Parathyroid adenoma (tissue), 2 donors: ENCODE measurements around the gene TTC39C.

Source experiments
- H2AFZ ChIP-seq: fragments of 300-600 bp; sonication (generic); one replicate; pipeline ENCODE4 v1.7.0; 2017; ENCODE audit warnings: antibody characterized with exemption, mild to moderate bottlenecking
- H3K27ac ChIP-seq: fragments of 300-600 bp; sonication (generic); one replicate; pipeline ENCODE4 v1.7.0; 2017
- H3K27me3 ChIP-seq: fragments of 300-600 bp; sonication (generic); one replicate; pipeline ENCODE4 v1.7.0; 2017; ENCODE audit warnings: low read length; ENCODE audit not compliant: control insufficient read depth, insufficient read depth
- H3K36me3 ChIP-seq: fragments of 300-600 bp; sonication (generic); one replicate; pipeline ENCODE4 v1.7.0; 2017; ENCODE audit warnings: low read length; ENCODE audit not compliant: control insufficient read depth, insufficient read depth
- H3K4me1 ChIP-seq: fragments of 300-600 bp; sonication (generic); one replicate; pipeline ENCODE4 v1.7.0; 2017; ENCODE audit warnings: control low read depth
- H3K4me2 ChIP-seq: fragments of 300-600 bp; sonication (generic); one replicate; pipeline ENCODE4 v1.7.0; 2017; ENCODE audit warnings: low read length
- H3K4me3 ChIP-seq: fragments of 300-600 bp; sonication (generic); one replicate; pipeline ENCODE4 v1.7.0; 2017; ENCODE audit warnings: low read depth, low read length
- H3K79me2 ChIP-seq: fragments of 300-600 bp; sonication (generic); one replicate; pipeline ENCODE4 v1.7.0; 2017; ENCODE audit warnings: control low read depth
- H3K9ac ChIP-seq: fragments of 300-600 bp; sonication (generic); one replicate; pipeline ENCODE4 v1.7.0; 2017; ENCODE audit warnings: mild to moderate bottlenecking
- H3K9me3 ChIP-seq: fragments of 300-600 bp; sonication (generic); one replicate; pipeline ENCODE4 v1.7.0; 2017; ENCODE audit warnings: low read length; ENCODE audit not compliant: control insufficient read depth
- TF ChIP-seq, protein P1 (sequence below): fragments of 300-600 bp; sonication (generic); IDR thresholded peaks from one replicate; pipeline ENCODE4 v1.7.0; 2017; ENCODE audit warnings: antibody characterized with exemption, mild to moderate bottlenecking
- donor health status: primary hyperparathyroidism.

TTC39C gene

DNA sequence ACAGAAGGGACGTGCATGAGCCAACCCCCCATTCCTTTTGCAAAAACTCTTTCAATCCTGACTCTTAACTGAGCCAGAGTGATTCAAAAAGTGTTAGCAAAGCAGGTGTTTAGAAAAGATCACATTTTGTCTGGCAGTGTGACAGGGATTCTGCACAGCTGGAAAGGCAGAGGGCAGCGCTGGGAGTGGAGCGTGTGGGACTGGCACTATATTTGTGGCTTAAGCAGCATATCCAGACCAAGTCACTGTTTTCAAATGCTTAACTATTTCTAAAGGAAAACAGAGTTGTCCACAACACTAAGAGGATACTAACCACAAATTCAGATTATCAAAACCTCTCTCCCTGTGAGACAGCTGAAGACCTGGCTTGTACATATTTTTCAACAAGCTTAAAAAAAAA lies 143.3 kb downstream of the TTC39C start:
- Histone ChIP-seq H3K9me3 (no peaks in the 10 kb centered on the region), H3K9ac (no peak overlapping the region), H3K36me3 (no peaks in the 10 kb centered on the region), H3K27me3 (no peaks in the 10 kb centered on the region), H3K4me2 (no peak overlapping the region), H3K27ac (no peak overlapping the region), H3K4me1 (no peaks in the 10 kb centered on the region), H2AFZ (no peak overlapping the region), H3K79me2 (no peaks in the 10 kb centered on the region), H3K4me3 (no peak overlapping the region)
- TF ChIP-seq, protein P1, sequence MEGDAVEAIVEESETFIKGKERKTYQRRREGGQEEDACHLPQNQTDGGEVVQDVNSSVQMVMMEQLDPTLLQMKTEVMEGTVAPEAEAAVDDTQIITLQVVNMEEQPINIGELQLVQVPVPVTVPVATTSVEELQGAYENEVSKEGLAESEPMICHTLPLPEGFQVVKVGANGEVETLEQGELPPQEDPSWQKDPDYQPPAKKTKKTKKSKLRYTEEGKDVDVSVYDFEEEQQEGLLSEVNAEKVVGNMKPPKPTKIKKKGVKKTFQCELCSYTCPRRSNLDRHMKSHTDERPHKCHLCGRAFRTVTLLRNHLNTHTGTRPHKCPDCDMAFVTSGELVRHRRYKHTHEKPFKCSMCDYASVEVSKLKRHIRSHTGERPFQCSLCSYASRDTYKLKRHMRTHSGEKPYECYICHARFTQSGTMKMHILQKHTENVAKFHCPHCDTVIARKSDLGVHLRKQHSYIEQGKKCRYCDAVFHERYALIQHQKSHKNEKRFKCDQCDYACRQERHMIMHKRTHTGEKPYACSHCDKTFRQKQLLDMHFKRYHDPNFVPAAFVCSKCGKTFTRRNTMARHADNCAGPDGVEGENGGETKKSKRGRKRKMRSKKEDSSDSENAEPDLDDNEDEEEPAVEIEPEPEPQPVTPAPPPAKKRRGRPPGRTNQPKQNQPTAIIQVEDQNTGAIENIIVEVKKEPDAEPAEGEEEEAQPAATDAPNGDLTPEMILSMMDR = no peak

DNA sequence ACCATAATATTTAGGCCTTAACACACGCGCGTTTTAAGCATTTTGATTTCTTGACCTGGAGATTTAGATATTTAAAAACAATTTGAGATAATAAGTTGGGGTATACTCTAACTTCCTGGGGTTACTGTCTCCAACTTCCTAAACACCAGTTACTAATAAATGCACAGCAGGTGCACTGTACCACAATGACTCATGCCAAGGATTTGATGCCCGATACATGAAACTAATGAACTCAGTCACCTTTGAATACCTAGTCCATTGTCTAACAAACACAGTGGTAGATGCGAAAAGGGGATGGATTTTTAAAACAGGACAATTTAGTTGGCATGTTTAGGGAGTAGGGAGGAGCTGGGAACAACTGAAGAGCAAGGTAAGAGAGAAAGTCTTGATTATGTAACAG lies 145.5 kb downstream of the TTC39C start:
- Histone ChIP-seq H2AFZ (no peak overlapping the region), H3K9ac (no peak overlapping the region), H3K27ac (no peak overlapping the region), H3K4me1 (no peaks in the 10 kb centered on the region), H3K4me2 (no peak overlapping the region), H3K4me3 (no peak overlapping the region), H3K27me3 (no peaks in the 10 kb centered on the region), H3K36me3 (no peaks in the 10 kb centered on the region), H3K9me3 (no peaks in the 10 kb centered on the region), H3K79me2 (no peaks in the 10 kb centered on the region)
- TF ChIP-seq, protein P1 = no peak

DNA sequence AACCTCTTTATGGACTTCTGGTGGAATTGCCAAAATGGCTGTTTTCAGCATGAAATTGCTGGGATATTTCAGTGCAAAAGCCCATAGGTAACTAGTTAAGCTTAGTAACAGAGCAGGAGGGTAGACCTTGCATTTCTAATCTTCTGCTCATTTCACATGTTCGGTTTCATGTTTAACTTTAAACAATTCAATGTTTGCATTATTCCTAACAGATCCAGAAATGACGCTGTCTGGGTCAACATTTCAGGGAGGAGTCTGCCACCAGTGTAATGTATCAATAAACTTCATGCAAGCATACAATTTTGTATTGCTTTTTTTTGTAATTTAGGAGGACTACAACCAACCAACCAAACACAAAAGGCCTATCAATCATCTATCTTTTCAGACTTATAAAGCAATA lies 146.8 kb downstream of the TTC39C start:
- Histone ChIP-seq H3K79me2 (no peaks in the 10 kb centered on the region), H3K36me3 (no peaks in the 10 kb centered on the region)

DNA sequence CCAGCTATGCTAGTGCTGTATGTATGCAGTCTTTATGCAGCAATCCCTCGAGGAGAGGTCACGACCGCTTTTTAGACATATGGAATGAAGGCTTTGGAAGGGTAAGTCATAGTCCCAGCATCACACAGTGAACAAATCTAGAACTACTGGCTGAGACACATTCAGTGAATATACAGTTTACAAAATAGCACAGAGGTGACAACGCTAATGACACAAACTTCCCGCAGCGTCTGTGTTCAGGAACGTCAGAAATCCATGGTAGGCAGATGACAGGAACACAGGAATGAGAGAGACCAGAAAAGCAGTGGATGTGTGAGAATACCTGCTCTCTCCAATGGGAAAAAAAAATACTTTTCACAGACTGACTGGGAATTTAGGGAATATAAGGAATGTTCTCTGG lies 153.9 kb downstream of the TTC39C start:
- Histone ChIP-seq H3K4me2 (no peak overlapping the region), H3K36me3 (no peaks in the 10 kb centered on the region), H3K27ac (no peak overlapping the region), H2AFZ (no peak overlapping the region), H3K4me1 (no peaks in the 10 kb centered on the region), H3K9me3 (no peaks in the 10 kb centered on the region), H3K27me3 (no peaks in the 10 kb centered on the region), H3K79me2 (no peaks in the 10 kb centered on the region), H3K9ac (no peak overlapping the region), H3K4me3 (no peak overlapping the region)
- TF ChIP-seq, protein P1 = no peak

More for the DNA sequence above, 146.8 kb downstream of the TTC39C start:
- no peaks in the 10 kb centered on the region for H3K4me1 ChIP-seq
- no peaks in the 10 kb centered on the region for H3K27me3 ChIP-seq
- no peaks in the 10 kb centered on the region for H3K9me3 ChIP-seq
- H3K4me3 ChIP-seq = no peak overlapping the region
- H3K9ac ChIP-seq = no peak overlapping the region
- no peak overlapping the region for H3K4me2 ChIP-seq
- H2AFZ ChIP-seq = no peak overlapping the region
- no peak overlapping the region for H3K27ac ChIP-seq
- TF ChIP-seq, protein P1 = no peak

DNA sequence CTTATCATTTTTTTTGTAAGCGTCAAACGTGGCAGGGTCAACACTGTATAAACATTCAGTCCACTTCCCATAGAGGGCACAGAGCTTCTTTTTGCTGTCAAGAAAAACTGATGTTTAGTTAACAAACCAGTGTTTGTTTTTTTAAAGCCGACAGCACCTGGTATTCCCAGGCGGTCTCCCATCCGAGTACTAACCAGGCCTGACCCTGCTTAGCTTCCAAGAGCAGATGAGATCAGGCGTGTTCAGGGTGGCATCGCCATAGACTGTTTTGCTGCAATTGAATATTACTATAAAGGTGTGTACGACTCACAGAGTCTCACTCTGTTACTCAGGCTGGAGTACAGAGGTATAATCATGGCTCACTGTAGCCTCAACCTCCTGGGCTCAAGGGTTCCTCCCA lies 155.8 kb downstream of the TTC39C start:
- H3K27me3 ChIP-seq = no peaks in the 10 kb centered on the region
- no peak overlapping the region for H3K9ac ChIP-seq
- H3K4me2 ChIP-seq = no peak overlapping the region
- no peaks in the 10 kb centered on the region for H3K4me1 ChIP-seq
- no peaks in the 10 kb centered on the region for H3K36me3 ChIP-seq
- H3K79me2 ChIP-seq = no peaks in the 10 kb centered on the region
- TF ChIP-seq, protein P1 = no peak
- H3K4me3 ChIP-seq = no peak overlapping the region
- no peaks in the 10 kb centered on the region for H3K9me3 ChIP-seq
- no peak overlapping the region for H2AFZ ChIP-seq
- no peak overlapping the region for H3K27ac ChIP-seq
